Fibroblast of upper back skin (primary cell): ENCODE data around the gene RBP4.

Source experiments
- DNase-seq: peaks from one replicate; pipeline ENCODE4 v3.0.0-alpha.2; 2013

The RBP4 gene

GRCh38 chr10:93595378-93596161 is 5.5 kb downstream of the RBP4 start:
- peak; percentile 12 for DNase-seq

- no peak for DNase-seq
Measured at GRCh38 chr10:93594518-93594917, 6.5 kb downstream of the RBP4 start.

- DNase-seq, result no peak
Measured at GRCh38 chr10:93593749-93594148, 7.3 kb downstream of the RBP4 start.

GRCh38 chr10:93593254-93593653 is 7.8 kb downstream of the RBP4 start:
- no peak for DNase-seq

- DNase-seq, result no peak
Measured at GRCh38 chr10:93591065-93591808, 9.8 kb downstream of the RBP4 start.

GRCh38 chr10:93590638-93591037 is 10.4 kb downstream of the RBP4 start:
- DNase-seq, result no peak

GRCh38 chr10:93589648-93590562 is 11.1 kb downstream of the RBP4 start:
- DNase-seq, result no peak

- DNase-seq, result no peak
Measured at GRCh38 chr10:93584445-93584844, 16.6 kb downstream of the RBP4 start.

GRCh38 chr10:93580828-93581227 is 20.2 kb downstream of the RBP4 start:
- peak; percentile 14 for DNase-seq

- no peak for DNase-seq
Measured at GRCh38 chr10:93579985-93580711, 20.9 kb downstream of the RBP4 start.

GRCh38 chr10:93579089-93579488 is 21.9 kb downstream of the RBP4 start:
- no peak for DNase-seq

- DNase-seq, result no peak
Measured at GRCh38 chr10:93577565-93577964, 23.5 kb downstream of the RBP4 start.

- DNase-seq, result no peak
Measured at GRCh38 chr10:93576888-93577287, 24.1 kb downstream of the RBP4 start.

- no peak for DNase-seq
Measured at GRCh38 chr10:93573924-93574323, 27.1 kb downstream of the RBP4 start.

- DNase-seq, result no peak
Measured at GRCh38 chr10:93573051-93573909, 27.8 kb downstream of the RBP4 start.

GRCh38 chr10:93572606-93573005 is 28.4 kb downstream of the RBP4 start:
- DNase-seq, result no peak

- no peak for DNase-seq
Measured at GRCh38 chr10:93570383-93570782, 30.7 kb downstream of the RBP4 start.

- no peak for DNase-seq
Measured at GRCh38 chr10:93568105-93568390, 33.0 kb downstream of the RBP4 start.

- DNase-seq, result no peak
Measured at GRCh38 chr10:93567277-93568104, 33.5 kb downstream of the RBP4 start.

- no peak for DNase-seq
Measured at GRCh38 chr10:93566435-93567276, 34.4 kb downstream of the RBP4 start, which contains the start of gene FFAR4. Gene FFAR4 (plus strand): TSS chr10:93566665. CDS start chr10:93566721, 56 bp downstream.
